ENCODE data around the gene DHTKD1. TPM values are rescaled to one million over a fixed set of nuclear protein-coding genes. Genes with fewer than 3 reads are reported as not detected.

DHTKD1 gene
- total RNA-seq, 1 donor from 2014 or later: 39.6 TPM

- TF ChIP-seq CTCF (IDR thresholded peaks at IDR 0.05; ENCODE audit: partially characterized antibody, unreplicated experiment): no peak
- Mint-ChIP-seq H3K27ac (ENCODE audit: unreplicated experiment) (no peak overlapping the region), H3K9me3 (ENCODE audit: unreplicated experiment) (no peaks in the 10 kb centered on the region), H3K4me3 (ENCODE audit: unreplicated experiment) (no peak overlapping the region), H3K36me3 (ENCODE audit: unreplicated experiment) (no peaks in the 10 kb centered on the region), H3K4me1 (ENCODE audit: low read depth, unreplicated experiment) (no peaks in the 10 kb centered on the region), H3K27me3 (ENCODE audit: unreplicated experiment) (no peaks in the 10 kb centered on the region)
- no peak for DNase-seq
These were observed 42.8 kb downstream of the DHTKD1 start for GRCh38 chr10:12111528-12111927.

GRCh38 chr10:12113627-12114026 is 44.9 kb downstream of the DHTKD1 start:
- no peaks in the 10 kb centered on the region for H3K4me1 Mint-ChIP-seq (ENCODE audit: low read depth, unreplicated experiment)
- H3K9me3 Mint-ChIP-seq (ENCODE audit: unreplicated experiment): peaks cover under 1% of the 10 kb centered on the region
- H3K27ac Mint-ChIP-seq (ENCODE audit: unreplicated experiment): no peak overlapping the region
- no peak for DNase-seq
- H3K36me3 Mint-ChIP-seq (ENCODE audit: unreplicated experiment): no peaks in the 10 kb centered on the region
- TF ChIP-seq CTCF (IDR thresholded peaks at IDR 0.05; ENCODE audit: partially characterized antibody, unreplicated experiment): no peak
- no peak overlapping the region for H3K4me3 Mint-ChIP-seq (ENCODE audit: unreplicated experiment)
- no peaks in the 10 kb centered on the region for H3K27me3 Mint-ChIP-seq (ENCODE audit: unreplicated experiment)

- H3K27ac Mint-ChIP-seq (ENCODE audit: unreplicated experiment): no peak overlapping the region
- no peak overlapping the region for H3K4me3 Mint-ChIP-seq (ENCODE audit: unreplicated experiment)
- no peak for DNase-seq
- no peaks in the 10 kb centered on the region for H3K36me3 Mint-ChIP-seq (ENCODE audit: unreplicated experiment)
- H3K27me3 Mint-ChIP-seq (ENCODE audit: unreplicated experiment): peaks cover 4% of the 10 kb centered on the region
- no peak for TF ChIP-seq CTCF (IDR thresholded peaks at IDR 0.05; ENCODE audit: partially characterized antibody, unreplicated experiment)
- no peaks in the 10 kb centered on the region for H3K4me1 Mint-ChIP-seq (ENCODE audit: low read depth, unreplicated experiment)
- peaks cover 1% of the 10 kb centered on the region for H3K9me3 Mint-ChIP-seq (ENCODE audit: unreplicated experiment)
These were observed 52.9 kb downstream of the DHTKD1 start for GRCh38 chr10:12121673-12122072.

- Mint-ChIP-seq H3K36me3 (ENCODE audit: unreplicated experiment) (no peaks in the 10 kb centered on the region), H3K4me1 (ENCODE audit: low read depth, unreplicated experiment) (peaks cover 5% of the 10 kb centered on the region), H3K27ac (ENCODE audit: unreplicated experiment) (peak within 1 kb of the TSS; percentile 85), H3K27me3 (ENCODE audit: unreplicated experiment) (peaks cover 2% of the 10 kb centered on the region), H3K9me3 (ENCODE audit: unreplicated experiment) (peaks cover 6% of the 10 kb centered on the region), H3K4me3 (ENCODE audit: unreplicated experiment) (peak within 1 kb of the TSS; percentile 85)
- no peak for TF ChIP-seq CTCF (IDR thresholded peaks at IDR 0.05; ENCODE audit: partially characterized antibody, unreplicated experiment)
- peak; percentile 99 for DNase-seq
These were observed 60.7 kb downstream of the DHTKD1 start, which contains the start of gene SEC61A2 for GRCh38 chr10:12129222-12130111. SEC61A2 (plus strand) TSS chr10:12129677; CDS start chr10:12129788, 111 bp downstream.

- Mint-ChIP-seq H3K4me3 (ENCODE audit: unreplicated experiment) (peak overlapping the region; percentile 85), H3K27me3 (ENCODE audit: unreplicated experiment) (peaks cover 2% of the 10 kb centered on the region), H3K4me1 (ENCODE audit: low read depth, unreplicated experiment) (peaks cover 5% of the 10 kb centered on the region), H3K36me3 (ENCODE audit: unreplicated experiment) (no peaks in the 10 kb centered on the region), H3K27ac (ENCODE audit: unreplicated experiment) (peak overlapping the region; percentile 30), H3K9me3 (ENCODE audit: unreplicated experiment) (peaks cover 6% of the 10 kb centered on the region)
- peak; percentile 66 for TF ChIP-seq CTCF (IDR thresholded peaks at IDR 0.05; ENCODE audit: partially characterized antibody, unreplicated experiment)
- peak; percentile 29 for DNase-seq
These were observed 61.6 kb downstream of the DHTKD1 start for GRCh38 chr10:12130237-12130872.
